Left colon (tissue), 2 donors: ENCODE data around the gene PPM1H. TPM values are rescaled to one million over a fixed set of nuclear protein-coding genes. Genes with fewer than 3 reads are reported as not detected.

Source experiments
- ATAC-seq: fragments of 200-7000 bp; cut with Tn5 transposase; one replicate; pipeline ENCODE4 v1.9.1; 2020; ENCODE audit warnings: mild to moderate bottlenecking, moderate library complexity
- DNase-seq, 2 donors: peaks; one replicate each; pipeline ENCODE4 v3.0.0-alpha.2; 2020
- intact Hi-C, 2 donors: fragments of 100-400 bp; cut with DNase I in 1 of 2; cut with micrococcal nuclease in 1 of 2; formaldehyde crosslinking; loops; one replicate each; pipeline versions ENCODE4 v1.11.2 to v1.14.0; 2022; cut with DNase I, micrococcal nuclease
- total RNA-seq, 2 donors: library from RNA; stranded (reverse); fragmentation: NEBNext Ultra II Directional; extraction: Animal tissue kit (Norgen Biotek cat#: 25700); gene quantifications; one replicate each; pipeline ENCODE4 v1.2.1, GENCODE V29; 2021
- donor health status: DM: no; HTN: no; CAD: no.
- donor health status: DM: yes; HTN: yes; CAD: no.

The PPM1H gene
- total RNA-seq, 2 donors from 2014 or later, result 7.6 to 7.9 TPM

GRCh38 chr12:62656591-62657362, 278.2 kb downstream of the PPM1H start:
- DNase-seq (no peak), ATAC-seq (no peak)
- intact Hi-C loops, result no loop called here

DNA sequence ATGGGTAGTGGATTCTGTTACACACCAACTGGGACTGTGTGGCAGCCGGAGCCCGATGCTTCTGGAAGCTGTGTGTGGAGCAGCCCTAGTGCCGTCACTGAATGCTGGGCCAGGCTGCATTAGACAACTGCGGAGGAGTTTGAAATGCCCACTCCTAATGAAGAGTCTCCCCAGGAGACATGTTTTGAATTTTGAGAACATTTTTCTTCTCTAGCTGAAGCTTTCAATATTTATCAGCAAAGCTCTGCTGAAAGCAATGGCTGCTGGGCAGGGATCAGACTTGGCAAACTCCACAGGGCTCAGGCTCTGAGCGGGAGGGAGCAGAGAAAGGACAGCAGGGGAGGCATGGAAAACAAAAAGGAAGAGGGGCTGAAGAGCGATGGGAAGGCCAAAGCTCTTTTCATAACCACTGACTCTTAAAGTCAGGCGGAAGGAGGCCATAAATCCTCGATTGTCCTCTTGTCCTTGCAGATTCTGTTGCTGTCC, 279.2 kb downstream of the PPM1H start:
- intact Hi-C loops, result no loop called here
- ATAC-seq (no peak), DNase-seq (no peak)

GRCh38 chr12:62654326-62655241, 280.4 kb downstream of the PPM1H start:
- intact Hi-C loops, result no loop called here
- no peak for DNase-seq
- ATAC-seq, result no peak

DNA sequence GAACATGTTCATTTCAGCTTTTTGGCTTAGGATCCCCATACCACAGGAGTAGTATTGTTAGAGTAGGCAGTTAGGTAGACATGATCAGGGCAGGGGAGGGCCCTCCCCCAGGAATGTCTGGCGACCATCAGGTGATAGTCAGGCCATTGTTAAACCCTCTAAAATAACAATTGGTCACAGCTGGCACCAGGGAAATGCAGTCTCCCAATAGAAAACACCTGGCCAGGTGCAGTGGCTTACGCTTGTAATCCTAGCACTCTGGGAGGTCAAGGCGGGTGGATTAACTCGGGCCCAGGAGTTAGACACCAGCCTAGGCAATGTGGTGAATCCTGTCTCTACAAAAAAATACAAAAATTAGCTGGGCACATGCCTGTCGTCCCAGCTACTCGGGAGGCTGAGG, 281.2 kb downstream of the PPM1H start:
- DNase-seq (no peak), ATAC-seq (no peak)
- intact Hi-C loops, result no loop called here

GRCh38 chr12:62653304-62653703, 281.6 kb downstream of the PPM1H start:
- intact Hi-C loops, result no loop called here
- no peak for ATAC-seq
- DNase-seq, result no peak

DNA sequence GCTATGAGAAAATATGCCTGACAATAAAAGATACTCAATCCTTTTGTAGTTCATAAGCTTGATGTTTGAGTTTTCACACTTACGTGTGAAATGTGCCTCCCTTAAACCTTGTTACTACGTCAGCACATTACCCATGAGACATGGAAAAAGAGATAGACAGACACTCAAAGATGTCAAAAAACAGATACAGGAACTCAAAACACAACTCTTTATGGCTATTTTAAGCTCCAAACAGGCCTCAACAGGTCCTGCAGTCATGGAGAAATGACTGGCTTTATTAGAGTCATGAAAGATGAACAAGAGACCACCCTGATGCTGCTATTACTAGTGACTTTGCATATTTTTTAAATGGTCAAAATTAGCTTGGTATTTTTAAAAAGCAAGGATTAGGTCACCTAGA, 283.8 kb downstream of the PPM1H start:
- ATAC-seq (no peak), DNase-seq (no peak)
- intact Hi-C loops, result no loop called here

DNA sequence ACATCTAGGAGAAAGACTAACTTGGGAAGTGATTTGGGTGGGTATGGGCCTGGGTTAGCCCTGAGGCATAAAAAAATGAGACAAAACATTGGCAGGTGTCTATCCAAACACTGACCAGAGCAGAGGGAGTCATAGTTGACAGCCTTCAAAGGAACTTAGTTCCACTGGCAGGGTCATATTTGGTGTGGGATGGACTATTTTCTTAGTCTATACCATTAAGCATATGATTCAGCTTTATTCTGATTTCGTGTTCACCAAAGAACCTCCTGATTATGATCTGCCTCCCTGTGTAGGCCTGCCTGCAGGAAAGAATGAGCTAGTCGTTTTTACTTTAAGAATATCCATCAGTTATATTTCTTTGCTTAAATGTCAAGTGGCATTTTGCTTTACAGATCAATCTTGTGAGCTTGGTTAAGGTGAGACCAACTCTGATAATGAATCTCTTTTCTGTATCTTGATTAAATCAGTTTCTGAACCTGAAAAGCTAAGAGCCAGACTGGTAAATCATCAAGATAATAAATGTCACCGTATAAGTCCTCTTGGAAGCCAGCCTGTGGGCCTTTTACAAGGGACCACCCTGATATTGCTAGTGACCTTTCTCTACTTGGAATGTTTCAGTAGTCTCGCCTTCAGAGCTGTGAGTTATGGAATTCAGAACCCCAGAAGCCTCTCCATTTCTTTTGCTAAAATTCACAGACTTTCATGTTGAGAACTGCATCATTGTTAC, 285.4 kb downstream of the PPM1H start:
- intact Hi-C loops, result no loop called here
- no peak for ATAC-seq

GRCh38 chr12:62647586-62647985, 287.4 kb downstream of the PPM1H start:
- intact Hi-C loops, result no loop called here
- ATAC-seq, result no peak
- DNase-seq, result no peak

More for the DNA sequence above, 285.4 kb downstream of the PPM1H start:
- DNase-seq, result no peak

GRCh38 chr12:62646566-62646965, 288.4 kb downstream of the PPM1H start:
- intact Hi-C loops, result no loop called here
- ATAC-seq (no peak), DNase-seq (no peak)

DNA sequence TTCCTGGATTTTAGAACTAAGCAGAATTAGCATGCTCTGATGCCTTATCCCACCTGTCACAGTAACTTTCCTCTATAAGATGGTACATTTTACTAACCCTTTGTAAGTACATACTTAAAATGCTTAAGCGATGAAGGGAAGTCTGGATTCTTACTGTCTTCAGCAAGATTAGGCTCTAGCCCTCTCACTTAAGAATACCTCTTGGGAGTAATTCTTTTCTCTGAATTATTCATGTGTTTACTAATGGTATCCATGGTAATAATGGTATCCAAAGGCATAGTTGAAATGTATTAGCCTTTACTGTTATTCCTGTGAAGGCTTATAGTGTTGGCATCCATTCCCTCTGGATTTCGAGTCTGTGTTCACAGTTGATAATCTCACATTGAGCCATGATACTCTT, 291.5 kb downstream of the PPM1H start:
- DNase-seq (no peak), ATAC-seq (no peak)
- intact Hi-C loops, result no loop called here

- intact Hi-C loops, result no loop called here
- ATAC-seq, result no peak
- no peak for DNase-seq
Observed at GRCh38 chr12:62642486-62642885, 292.5 kb downstream of the PPM1H start.

- DNase-seq (no peak), ATAC-seq (no peak)
- intact Hi-C loops, result no loop called here
Observed at GRCh38 chr12:62640910-62641448, 294.0 kb downstream of the PPM1H start.

DNA sequence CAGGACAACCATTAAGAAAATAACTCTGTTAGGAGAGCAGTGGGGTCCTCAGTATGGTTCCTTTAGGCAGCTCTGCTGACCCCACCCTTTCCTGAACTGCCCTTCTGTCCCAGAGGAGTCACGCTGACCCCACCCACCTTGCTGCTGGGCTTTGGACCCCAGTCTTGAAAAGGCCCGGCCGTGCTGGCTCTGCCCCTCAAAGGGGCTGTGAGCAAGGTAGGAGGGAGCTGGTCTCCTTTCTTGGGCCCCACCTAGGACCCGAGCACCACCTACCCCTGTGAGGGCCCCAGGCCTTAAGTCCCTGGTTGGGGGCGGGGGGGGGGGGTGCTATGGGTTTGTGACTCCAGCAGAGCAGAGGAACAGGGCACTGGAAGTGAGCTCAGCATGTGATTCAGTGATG, 297.3 kb downstream of the PPM1H start:
- intact Hi-C loops, result no loop called here
- ATAC-seq (no peak), DNase-seq (no peak)

DNA sequence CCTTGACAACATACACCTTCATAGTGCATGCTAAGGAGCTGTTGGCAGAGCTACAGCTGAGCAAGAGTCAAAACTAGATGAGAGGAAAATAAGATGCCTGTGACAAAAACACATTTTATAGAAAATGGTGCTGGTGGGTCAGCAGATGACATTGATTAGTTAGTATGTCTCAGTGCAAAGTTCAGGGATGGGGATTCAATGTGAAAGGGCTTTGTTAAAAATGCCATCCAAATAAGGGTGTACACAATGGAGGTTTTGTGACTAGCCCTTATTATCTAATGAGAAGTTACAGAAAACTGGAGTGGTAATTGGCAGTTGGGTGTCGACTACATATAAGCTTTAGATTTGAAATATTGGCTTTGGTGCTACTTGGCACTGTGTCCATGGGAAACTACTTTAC, 299.3 kb downstream of the PPM1H start:
- no peak for DNase-seq
- ATAC-seq, result no peak
- intact Hi-C loops, result no loop called here

DNA sequence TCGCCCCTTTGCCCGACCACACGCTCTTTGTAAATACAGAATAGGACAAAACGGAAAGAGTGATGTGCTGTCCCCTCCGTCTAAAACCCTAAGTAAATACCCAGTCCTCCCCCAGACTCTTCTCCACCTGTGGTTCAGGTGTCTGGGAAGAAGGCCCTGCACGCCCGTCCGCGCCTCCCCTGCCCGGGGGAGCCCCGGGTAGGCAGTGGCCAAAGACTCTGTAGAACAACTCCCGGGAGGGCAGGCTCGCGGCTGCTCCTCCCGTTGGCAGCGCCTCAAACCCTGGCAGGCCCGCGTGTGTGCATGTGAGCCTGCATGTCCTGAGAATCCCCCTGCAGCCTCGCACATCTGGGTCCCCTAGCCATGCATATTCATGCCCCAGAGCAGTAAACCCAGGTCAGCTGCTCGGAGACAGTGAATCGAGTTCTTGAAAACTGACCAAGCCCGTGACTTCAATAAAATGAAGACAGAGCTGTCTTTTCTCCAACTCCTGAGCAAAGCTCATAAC, 302.5 kb downstream of the PPM1H start:
- intact Hi-C loops, result no loop called here
- DNase-seq (peak; percentile 43 to 54), ATAC-seq (peak; percentile 71)

DNA sequence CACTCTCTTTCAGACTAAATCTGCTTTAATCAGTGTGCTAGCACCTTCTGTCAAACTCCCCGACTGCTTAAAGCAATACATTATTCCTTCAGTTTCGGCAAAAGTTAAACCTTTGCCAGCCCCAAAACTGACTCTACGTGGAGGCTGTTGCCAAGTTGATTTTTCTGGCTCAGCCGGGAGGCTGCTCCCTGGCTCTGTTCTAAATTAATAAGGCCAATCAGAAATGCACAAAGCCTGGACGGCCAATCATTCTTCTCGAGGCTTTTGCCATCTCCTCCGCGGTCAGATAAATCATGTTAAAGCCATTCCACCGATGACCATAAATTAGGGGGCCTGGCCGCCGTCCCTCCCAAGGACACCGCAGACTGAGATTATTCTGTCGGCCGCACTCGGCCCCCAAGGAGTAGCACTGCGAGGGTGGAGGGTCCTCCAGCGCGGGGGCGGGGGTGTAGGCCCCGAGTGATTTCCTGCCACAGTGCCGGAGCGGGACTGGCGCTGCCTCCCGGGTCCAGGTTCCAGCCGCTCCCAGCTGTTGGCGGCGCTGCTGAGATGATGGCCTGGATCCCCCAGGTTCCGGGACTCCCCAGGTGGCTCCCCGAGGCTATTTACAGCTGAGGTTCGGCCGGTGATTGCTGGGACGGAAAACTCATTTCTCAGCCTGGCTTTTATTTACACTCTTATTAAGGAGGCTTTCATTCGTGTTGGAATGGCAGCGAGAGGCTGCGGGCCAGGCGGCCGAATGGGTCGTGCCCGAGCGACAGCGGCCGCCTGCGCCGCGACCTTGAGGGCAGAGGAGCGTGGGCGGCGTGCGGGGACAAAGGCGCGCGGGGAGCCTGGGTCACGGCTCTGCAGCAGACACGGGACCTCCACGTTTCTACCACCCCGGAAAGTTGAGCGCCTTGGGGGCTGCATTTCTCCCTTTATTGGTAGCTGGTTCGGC, 303.2 kb downstream of the PPM1H start:
- intact Hi-C loops, result no loop called here
- peak; percentile 91 for ATAC-seq
- peak; percentile 58 to 72 for DNase-seq

DNA sequence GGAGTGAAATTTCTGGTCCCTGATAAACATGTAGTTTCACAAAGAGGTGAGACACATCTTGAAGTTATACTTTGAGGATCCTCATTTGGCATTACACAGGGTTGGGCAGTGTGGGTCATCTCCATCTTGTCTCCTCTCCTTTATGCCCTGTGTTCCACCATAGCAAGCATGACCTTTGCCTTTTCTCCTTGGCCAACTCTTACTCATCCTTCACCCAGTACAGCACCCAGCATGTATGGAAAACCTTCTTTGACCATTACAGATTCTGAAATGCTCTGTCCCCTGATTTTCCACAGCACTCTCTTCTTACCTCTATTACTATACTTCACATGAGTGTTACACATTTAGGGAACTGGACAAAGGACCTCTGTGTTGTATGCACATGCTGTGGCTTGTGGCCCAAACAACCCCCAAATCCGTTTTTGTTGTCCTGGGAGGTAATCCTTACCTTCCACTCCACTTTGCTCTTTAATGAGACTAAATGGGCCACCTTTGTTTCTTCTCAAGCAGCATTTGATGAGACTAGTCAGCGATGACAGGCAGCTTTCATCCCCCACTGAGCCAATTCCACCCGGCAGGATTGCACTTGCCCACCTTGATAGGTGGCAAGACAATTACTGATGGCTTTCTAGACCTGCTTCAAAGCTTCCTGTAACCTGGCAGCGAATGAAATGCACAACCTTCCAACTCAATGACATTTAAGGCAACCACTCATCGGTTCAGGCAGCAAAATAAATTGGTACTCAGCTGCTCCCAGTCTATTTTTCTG, 304.8 kb downstream of the PPM1H start:
- no peak for ATAC-seq
- intact Hi-C loops, result no loop called here
- DNase-seq, result no peak
